IPS-18c (cell line): ENCODE data around the gene DCDC2C.

Experiments
- H3K4me3 ChIP-seq: 2 replicates; pipeline ENCODE4 v1.7.0; 2013; ENCODE audit warnings: low read depth, mild to moderate bottlenecking, low read length, moderate library complexity; ENCODE audit not compliant: insufficient read depth
- H3K9me3 ChIP-seq: one replicate; pipeline ENCODE4 v1.6.1; 2013; ENCODE audit warnings: mild to moderate bottlenecking, low read length, moderate library complexity; ENCODE audit not compliant: control insufficient read depth, insufficient read depth

The DCDC2C gene

GRCh38 chr2:3873899-3874298 is 170.5 kb downstream of the DCDC2C start:
- Histone ChIP-seq H3K9me3 (no peaks in the 10 kb centered on the region), H3K4me3 (no peak overlapping the region)

GRCh38 chr2:3876221-3876620 is 172.8 kb downstream of the DCDC2C start:
- Histone ChIP-seq H3K9me3 (no peaks in the 10 kb centered on the region), H3K4me3 (no peak overlapping the region)

GRCh38 chr2:3876685-3877084 is 173.3 kb downstream of the DCDC2C start:
- Histone ChIP-seq H3K4me3 (no peak overlapping the region), H3K9me3 (no peaks in the 10 kb centered on the region)

GRCh38 chr2:3885629-3886628 is 182.6 kb downstream of the DCDC2C start:
- Histone ChIP-seq H3K4me3 (no peak overlapping the region), H3K9me3 (peaks cover 6% of the 10 kb centered on the region)

GRCh38 chr2:3895021-3895420 is 191.6 kb downstream of the DCDC2C start:
- Histone ChIP-seq H3K9me3 (no peaks in the 10 kb centered on the region), H3K4me3 (no peak overlapping the region)
